ENCODE measurements around the gene GATA6.
"Not testable (repeated sequence)": the region's sequence is repeated elsewhere in the genome, so short reads cannot be mapped to it uniquely, and the experiment has no call there.

The GATA6 gene

DNA sequence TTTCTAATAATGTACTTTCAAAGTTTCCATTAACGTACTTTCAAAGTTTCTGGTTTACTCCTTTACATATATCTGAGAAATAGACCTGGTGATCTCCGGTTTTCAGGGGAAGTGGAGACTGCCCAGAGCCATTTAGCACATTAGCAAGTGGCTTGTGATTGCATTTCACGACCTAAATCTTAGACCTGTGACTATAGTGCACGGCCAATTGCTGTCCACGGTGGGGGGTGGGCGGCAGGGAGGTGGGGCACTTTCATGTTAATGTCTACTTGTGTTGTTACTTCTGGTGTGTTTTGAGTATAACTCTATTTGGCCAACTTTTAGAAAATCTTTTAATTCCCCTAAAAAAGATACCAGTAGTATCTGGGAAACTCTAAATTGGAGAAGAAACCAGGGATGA is 11.3 kb downstream of the GATA6 start:
- no peak for DNase-seq (ENCODE audit: low read depth in 3 of 3)

DNA sequence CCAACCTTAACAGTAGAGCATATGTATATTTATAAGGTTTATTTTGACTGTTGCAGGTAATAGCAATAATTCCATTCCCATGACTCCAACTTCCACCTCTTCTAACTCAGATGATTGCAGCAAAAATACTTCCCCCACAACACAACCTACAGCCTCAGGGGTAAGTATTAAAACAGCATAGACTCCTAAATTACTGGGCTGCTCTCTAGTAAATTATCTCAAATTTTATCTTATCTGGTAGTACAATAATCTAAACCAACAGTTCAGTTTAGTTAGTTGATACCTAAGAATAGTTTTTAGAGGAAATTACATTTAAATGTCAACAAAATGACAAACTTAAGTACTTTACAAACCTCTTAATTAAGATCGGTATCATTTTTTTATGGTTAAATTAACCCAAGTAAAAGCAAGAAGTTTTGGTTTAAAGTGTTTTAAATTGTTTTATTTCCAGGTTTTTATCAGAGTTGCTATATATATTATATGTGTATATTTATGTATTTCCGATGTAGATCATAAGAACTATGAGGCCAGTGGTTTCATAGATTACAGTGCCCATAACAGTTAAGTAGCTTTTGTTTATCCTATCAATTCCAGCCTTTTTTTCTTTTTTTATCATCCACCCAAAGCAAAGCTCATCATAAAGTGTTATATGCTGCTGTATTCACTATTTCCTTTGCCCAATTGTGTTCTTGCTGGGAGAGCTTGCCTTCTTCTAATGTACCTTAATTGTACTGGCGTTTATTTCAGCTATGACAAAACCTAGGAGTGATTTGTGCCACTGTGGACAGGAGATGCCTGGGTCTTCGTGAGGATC is 13.7 kb downstream of the GATA6 start:
- no peak for DNase-seq (ENCODE audit: low read depth in 3 of 3)

DNA sequence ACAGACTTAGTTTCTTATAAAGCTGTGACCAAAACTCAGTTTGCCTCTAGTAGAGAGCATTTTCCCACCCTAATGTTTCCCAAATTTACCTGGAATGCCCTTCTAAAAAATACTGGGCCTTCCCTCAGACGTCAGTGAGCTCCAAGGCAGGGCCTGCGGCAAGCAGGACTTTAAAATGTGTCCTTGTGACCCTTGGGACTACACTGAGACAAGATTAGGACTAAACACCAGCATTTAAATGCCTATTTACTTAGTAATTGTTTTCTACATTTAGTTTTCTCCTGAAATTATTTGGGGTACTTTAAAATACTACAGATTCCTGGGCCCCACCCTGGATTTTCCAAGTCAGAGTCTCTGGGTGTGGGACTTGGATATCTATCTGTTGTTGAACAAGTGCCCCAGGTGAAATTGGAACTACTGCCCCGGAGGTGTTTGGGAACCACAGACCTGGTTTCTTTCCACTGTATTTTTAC is 14.3 kb downstream of the GATA6 start:
- no peak for DNase-seq (ENCODE audit: low read depth in 3 of 3)

DNA sequence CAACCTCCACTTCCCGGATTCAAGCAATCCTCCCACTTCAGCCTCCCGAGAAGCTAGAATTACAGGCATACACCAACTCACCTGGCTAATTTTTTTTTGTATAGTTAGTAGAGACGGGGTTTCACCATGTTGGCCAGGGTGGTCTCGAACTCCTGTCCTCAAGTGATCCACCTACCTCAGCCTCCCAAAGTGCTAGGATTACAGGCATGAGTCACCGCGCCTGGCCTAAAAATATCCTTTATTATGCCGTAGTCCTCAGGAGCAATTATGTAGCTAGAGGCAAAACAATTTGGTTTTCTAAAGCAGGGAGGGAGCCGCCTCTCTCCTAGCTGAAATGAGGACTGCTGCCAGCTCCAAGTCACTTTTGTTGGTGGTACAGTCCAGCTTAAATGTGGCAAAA is 15.2 kb downstream of the GATA6 start:
- DNase-seq (ENCODE audit: low read depth in 3 of 3): not testable (repeated sequence)

DNA sequence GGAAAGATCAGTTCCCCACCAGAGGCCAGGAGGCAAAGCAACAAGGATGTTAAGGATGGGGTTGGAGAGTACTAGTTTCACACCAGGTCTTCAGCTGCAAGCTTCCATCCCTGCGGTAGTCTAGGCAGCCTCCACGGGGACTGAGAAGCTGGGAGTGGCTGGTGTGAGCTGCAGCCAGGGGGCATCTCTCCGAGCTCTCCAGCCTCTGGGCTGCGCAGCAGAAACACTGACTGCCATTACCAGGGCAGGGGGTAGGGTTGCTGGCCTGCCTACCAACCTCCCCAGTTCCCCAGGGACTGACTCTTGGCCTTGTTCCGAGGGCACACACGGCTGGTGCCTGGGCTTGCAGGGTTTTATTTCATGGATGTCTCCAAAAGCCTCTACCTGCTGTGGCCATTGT is 15.9 kb downstream of the GATA6 start:
- no peak for DNase-seq (ENCODE audit: low read depth in 3 of 3)

DNA sequence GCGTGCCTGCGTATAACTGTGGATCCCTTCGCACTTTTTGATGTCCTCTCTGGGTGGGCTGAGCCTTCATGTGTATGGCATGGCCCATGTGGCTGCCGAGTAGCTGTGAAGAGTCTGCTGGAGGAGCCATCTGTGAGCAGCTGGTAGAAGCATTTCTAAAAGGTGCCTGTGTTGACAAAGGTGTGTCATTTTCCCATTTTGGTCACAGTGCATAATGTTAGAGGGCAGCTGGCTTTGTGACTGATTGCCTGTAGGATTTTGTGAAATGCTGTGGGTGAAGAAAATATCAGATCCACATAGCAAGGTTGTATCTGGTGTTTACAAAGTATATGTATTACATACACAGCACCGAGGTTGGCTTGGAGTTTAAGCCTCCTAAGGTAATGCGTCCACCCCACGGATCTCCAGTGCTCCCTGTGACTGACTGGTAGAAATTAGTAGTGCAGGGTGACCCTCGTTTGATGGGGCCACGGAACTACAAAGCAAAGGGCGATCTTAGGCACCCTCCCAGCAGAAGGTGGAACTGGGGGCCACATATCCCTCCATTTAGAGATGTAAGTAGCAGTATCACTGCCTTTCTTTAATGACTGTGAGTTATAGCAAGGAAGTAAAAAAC is 16.5 kb downstream of the GATA6 start:
- no peak for DNase-seq (ENCODE audit: low read depth in 3 of 3)

DNA sequence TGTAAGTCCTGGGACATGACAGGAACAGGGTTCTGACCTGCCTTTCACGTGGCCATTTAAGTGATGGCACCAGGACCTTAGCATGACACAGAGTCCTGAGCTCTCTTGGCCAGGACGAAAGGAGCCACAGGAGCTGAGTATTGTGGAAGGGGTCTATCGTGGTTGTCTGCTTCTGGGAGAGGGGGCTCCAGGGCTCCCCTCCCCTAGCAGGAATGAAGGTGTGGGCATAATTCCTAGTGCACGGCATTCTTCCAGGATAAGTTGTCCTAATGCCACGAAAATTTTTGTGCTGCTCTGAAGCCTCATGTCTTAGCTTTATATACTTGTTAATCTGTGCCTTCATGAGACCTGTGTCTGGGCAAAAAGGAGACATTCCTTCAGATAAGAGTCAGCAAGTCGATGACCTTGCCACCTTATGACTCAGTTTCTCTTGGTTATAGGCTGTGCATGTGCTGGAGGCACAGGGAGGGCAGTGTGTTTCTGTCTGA is 17.1 kb downstream of the GATA6 start:
- no peak for DNase-seq (ENCODE audit: low read depth in 3 of 3)

DNA sequence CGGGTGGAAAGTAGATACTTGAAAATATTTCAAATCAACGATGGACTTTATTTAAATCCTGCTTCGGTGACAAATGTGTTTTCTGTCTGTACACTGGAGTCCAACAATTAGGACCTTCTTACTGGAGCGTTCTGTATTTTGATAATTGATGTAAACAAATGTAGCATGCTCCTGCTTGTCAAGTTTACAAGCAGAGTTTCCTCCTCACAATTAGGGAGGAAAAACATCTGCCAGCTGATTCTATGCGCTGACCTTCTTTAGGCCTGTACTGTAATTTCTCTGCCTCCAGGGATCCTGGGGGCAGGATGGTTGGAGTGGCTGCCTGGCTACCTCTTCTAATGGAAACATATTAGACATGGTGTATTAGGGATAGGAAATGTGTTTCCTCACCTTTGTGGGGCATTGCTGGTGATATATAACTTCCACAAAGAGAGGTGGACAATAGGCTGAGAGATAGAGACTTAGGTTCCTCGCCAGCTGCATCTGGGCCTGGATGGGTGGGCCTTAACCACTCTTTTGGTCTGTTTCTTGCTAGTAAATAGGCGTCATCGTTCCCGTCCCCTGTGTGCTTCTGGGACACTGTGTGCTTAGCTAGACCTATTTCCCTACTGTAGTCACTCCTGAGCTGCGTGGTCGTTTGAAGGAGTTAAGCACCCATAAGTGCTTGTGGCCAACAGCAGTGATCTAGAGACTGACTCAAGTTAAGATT is 19.3 kb downstream of the GATA6 start:
- no peak for DNase-seq (ENCODE audit: low read depth in 3 of 3)

DNA sequence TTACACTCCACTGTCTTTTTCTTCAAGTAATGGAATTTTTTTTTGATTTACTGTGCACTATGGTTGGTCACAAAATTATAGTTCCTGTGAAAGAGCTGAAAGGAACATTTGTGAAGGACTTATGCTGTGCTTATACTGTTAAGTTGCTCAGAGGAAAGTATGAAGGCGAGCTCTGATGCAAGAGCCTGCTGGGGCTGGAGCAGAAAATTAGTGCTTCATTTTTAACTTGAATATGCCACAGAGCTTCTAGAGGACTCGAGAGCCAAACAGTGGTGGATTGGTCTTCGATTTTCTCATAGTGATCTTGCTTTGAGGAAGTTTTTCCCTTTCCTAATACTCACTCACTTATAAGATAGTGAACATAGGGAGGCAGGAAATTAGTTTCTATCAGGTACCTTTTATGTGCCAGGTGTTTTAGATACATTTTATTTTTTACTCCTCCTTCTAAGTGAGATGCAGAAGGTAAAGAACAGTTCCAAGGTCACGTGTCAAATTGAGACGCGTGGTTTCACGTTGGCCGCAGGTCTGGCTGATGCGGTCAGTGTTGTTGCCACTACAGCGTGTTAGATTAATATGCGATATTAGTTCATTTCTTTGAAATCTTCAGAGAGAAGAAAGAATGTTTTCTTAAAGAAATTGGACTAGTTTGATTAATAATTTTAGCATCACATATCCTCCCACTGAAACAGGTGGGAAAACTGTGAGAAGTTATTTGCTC is 20.2 kb downstream of the GATA6 start:
- DNase-seq (ENCODE audit: low read depth in 3 of 3): no peak

DNA sequence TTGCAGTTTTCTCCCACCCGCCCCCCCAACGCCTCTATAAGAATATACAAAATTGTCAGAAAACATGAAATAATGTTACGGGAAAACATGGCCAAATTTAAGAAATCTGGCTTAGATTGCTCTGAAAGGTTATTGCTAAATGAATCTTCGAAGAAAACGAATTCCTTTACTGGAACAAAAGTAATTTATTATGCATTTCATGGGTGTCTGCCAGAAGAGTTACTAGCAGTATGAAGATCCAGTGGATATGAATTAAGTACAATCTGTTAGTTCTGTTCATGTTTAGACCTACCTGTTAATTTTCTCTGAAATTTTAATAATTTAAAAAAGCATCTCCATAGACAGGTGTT is 21.9 kb downstream of the GATA6 start:
- DNase-seq (ENCODE audit: low read depth in 3 of 3): no peak

DNA sequence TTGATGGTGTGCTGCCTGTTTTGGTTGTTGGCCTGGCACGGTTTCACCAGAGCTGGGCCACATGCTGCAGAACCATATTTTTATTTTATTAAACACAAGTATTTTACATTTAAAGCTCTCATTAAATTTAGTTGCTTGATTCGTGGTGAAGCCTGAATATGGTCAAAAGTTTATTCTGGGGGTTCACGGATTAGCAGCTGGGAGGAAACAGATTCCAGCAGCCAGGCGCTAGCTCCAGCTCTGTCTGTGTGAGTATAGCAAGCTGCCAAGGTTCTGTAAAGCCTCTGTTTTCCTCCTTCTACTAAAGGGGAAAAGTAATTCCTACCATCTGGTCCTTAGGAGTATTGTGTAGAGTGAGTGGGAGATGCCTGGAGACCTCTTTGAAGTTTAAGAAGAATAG is 22.5 kb downstream of the GATA6 start:
- no peak for DNase-seq (ENCODE audit: low read depth in 3 of 3)

DNA sequence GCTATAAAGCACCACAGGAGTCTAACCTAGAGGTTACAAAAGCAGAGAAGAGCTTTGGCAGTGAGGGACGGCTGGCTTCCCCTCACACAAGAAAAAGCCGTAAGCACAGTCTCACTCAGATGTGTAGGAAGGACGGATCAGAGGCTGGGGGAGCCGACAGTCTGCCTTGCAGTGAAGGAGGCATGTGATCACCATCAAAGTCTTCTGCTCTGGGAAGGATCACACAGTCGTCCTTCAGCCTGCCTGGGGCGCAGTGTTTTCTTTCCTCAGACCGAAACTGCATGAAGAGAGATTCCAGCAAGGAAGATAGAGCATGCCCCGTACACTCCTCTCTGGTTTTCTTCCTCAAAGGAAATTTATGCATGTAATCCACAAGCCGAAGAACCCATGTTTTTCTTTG is 24.1 kb downstream of the GATA6 start:
- DNase-seq (ENCODE audit: low read depth in 3 of 3): no peak

DNA sequence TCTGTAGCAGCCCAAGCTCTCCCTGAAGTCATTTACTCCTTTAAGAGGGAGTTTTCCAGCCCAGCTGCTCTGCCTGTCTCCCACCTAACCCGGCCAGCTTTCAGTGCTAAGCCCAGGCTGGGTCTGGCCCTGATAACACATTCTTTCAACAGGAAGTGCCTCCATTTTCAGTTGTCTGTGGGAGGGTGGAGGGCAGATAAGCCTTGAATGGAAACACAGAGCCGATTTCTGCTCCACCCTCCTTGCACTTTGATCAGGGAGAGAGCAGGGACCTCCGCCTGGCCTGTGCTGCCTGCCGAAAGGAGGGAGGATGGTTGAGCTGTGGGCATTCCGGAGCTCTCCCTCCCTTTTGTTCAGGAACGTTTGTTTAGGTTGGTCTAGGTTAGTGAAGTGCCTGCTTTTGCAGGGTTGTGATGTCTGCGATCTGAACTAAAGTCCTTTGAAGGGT is 24.8 kb downstream of the GATA6 start:
- DNase-seq (ENCODE audit: low read depth in 3 of 3): no peak

DNA sequence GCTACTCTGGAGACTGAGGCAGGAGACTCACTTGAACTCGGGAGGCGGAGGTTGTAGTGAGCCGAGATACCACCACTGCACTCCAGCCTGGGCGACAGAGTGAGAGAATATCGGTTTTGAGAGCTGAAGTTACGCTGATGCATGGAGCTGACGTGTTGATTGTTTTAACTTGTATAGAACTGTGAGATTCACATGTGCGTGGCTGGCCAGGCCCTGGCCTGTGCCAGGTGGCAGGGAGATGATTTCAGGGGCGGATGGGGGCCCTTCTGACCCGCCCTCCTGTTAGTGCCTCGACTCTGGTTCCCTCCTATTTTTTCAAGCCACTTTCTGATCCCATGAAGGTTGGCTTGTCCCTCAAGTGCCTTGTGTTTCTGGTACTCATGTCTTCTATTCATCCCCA is 25.7 kb downstream of the GATA6 start:
- DNase-seq (ENCODE audit: low read depth in 3 of 3): no peak

DNA sequence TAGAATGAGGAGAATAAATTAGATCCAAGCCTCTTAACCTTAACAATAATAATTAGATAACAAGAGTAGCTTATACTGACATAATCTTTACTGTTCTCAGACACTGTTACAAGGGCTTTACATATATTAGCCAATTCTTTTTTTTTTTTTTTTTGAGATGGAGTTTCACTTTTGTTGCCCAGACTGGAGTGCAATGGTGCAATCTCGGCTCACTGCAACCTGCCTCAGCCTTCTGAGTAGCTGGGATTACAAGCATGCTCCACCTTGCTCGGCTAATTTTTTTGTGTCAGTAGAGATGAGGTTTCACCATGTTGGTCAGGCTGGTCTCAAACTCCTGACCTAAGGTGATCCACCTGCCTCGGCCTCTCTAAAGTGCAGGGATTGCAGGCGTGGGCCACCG is 27.6 kb downstream of the GATA6 start:
- DNase-seq (ENCODE audit: low read depth in 3 of 3): not testable (repeated sequence)

DNA sequence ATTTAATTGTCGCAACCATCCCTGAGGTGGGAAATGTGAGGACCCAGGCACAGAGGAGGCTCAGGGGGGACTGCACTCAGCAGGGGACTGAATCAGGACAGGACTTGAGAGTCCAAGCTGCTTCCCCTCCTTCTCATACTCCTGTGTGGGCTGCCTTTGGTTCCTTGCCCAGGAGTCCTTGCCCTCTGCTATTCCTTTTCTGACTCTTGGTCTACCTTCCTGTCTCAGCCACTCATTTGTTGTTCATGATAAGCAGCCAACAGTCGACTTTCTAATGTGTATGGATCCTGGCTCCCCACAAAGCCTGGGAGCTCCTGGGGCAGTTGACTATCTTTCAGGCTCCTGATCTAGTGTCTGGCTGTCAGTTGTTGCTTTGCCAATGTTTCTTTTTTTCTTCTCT is 28.3 kb downstream of the GATA6 start:
- no peak for DNase-seq (ENCODE audit: low read depth in 3 of 3)

DNA sequence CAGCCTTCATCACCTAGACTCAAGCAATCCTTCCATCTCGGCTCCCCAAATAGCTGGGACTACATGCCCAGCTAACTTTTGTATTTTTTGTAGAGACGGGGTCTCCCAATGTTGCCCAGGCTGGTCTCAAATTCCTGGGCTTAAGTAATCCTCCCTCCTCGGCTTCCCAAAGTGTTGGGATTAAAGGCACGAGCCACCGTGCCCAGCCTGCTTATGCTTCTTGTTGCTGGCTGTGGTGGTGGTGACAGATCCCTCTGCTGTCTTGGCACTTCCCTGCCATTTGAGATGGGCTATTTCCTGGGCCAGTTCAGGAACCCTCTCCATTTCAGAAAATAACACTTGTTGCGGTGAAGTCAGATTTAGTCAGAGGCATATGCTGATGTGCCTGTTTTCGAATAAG is 28.8 kb downstream of the GATA6 start:
- DNase-seq (ENCODE audit: low read depth in 3 of 3): no peak

DNA sequence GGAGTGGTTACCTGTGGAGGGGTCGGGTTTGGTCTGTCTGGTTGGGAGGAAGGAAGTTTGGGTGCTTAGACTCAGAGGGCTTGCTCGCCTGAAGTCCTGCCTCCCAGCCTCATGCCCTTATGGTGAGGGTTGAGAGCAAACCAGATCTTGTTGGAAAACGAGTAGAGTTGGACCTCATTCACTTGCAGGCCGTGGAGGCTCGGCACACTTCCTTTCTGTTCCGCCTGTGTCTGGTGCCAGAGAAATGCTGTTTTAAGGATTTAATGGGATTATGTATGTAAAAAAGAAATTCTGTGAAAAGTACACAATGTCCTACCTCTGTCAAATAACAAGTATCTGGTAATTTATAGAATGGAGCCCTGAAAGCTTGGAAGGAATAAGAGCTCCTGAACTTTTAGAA is 29.6 kb downstream of the GATA6 start:
- no peak for DNase-seq (ENCODE audit: low read depth in 3 of 3)

DNA sequence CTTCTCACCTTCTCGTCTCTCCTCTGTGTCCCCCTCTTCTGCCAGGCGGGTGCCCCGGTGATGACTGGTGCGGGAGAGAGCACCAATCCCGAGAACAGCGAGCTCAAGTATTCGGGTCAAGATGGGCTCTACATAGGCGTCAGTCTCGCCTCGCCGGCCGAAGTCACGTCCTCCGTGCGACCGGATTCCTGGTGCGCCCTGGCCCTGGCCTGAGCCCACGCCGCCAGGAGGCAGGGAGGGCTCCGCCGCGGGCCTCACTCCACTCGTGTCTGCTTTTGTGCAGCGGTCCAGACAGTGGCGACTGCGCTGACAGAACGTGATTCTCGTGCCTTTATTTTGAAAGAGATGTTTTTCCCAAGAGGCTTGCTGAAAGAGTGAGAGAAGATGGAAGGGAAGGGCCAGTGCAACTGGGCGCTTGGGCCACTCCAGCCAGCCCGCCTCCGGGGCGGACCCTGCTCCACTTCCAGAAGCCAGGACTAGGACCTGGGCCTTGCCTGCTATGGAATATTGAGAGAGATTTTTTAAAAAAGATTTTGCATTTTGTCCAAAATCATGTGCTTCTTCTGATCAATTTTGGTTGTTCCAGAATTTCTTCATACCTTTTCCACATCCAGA is 31.3 kb downstream of the GATA6 start:
- no peak for DNase-seq (ENCODE audit: low read depth in 3 of 3)

DNA sequence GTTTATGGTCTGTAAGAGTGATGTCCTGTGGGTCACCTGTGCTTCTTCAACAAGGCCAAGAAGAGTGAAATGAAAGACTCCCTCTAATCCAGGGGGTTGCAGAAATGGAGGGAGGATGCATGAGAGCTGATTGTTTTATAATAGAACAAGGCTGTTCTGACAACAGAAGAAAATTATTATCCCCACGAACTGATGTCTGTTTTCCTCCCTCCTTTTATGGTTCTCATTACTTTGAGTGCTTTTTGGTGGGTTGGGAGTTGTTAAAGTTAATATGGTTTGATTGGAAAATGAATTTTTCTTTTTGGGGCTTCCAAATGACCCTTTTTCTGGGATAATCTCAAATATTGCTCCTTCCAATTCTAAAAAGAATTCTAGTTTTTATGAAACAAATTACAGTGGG is 33.6 kb downstream of the GATA6 start:
- DNase-seq (ENCODE audit: low read depth in 3 of 3): no peak

DNA sequence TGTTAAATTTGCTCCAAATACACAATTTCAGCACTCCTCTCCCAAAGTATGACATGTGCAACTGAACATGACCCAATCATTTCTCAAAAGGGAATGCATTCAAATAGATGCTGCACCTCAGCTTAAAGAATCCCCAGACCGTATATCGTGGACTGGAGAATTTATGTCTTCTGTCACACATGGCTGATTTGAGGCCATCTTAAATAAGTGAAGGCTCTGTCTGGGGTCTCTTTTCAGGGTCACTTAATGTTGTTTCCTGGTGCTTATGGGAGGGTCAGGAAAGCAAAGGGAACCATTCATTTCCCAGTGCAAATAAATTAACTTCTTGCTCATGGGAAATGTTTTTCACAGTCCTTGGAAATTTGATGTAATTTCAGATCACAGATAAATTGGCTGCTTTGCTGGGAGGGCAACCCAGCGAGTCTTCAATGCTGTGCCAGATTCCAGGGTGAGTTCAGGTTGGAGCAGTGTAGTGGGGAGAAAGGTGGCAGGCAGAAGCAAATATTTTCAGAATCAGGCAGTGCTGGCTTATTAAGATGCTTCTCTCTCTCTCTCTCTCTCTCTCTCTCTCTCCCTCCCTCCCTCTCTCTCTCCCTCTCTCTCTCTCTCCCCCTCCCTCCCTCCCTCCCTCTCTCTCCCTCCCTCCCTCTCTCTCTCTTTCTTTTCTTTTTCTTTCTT is 34.3 kb downstream of the GATA6 start:
- DNase-seq (ENCODE audit: low read depth in 3 of 3): no peak
